ENCODE data around the gene CYFIP1. TPM values are rescaled to one million over a fixed set of nuclear protein-coding genes. Genes with fewer than 3 reads are reported as not detected.

The CYFIP1 gene
- total and polyA plus RNA-seq, 2 of the 13 experiments (the other 11 are each of a cell fraction or from before 2014, with no cell fraction given): 38.1 to 58.3 TPM

DNA sequence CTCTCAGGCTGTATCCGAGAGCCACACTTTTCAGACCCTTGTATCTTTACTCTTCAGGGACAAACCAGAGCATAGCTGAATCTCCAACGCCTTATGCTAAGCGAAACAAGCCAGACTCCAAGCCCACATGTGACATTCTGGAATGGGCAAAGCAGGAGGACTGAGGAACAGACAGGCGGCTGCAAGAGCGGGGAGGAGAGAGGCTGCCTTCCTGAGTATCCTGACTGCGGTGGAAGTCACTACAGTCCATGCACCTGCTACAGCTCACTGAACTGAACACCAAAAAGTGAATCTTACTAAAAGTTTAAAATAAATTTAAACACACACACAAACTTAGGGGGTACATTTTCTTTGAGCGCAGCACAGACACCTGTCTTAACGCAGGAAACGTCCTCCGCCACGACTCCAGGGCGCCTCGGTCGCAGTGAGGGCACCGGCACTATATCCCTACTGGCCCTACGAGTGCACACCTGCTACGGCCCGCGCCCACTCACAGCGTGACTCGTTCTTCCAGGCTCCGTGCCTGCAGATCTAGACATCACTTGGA is 1.4 kb downstream of the CYFIP1 start (continued):
- no peak for TF ChIP-seq ZNF432 (CRISPR knock-in tag; IDR thresholded peaks at IDR 0.05; ENCODE audit: borderline replicate concordance)
- TF ChIP-seq HOXD1 (CRISPR knock-in tag; IDR thresholded peaks at IDR 0.05): no peak
- TF ChIP-seq, protein P1, sequence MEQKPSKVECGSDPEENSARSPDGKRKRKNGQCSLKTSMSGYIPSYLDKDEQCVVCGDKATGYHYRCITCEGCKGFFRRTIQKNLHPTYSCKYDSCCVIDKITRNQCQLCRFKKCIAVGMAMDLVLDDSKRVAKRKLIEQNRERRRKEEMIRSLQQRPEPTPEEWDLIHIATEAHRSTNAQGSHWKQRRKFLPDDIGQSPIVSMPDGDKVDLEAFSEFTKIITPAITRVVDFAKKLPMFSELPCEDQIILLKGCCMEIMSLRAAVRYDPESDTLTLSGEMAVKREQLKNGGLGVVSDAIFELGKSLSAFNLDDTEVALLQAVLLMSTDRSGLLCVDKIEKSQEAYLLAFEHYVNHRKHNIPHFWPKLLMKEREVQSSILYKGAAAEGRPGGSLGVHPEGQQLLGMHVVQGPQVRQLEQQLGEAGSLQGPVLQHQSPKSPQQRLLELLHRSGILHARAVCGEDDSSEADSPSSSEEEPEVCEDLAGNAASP (CRISPR knock-in tag; IDR thresholded peaks at IDR 0.05; ENCODE audit: borderline replicate concordance): no peak
- TF ChIP-seq SYNCRIP (IDR thresholded peaks at IDR 0.05; ENCODE audit: insufficient read depth, low read depth, low read length): no peak
- 0 out of 2 replicates have a peak, but pooled peaks have one; percentile 3 for TF ChIP-seq ZBTB33 (CRISPR knock-in tag; IDR thresholded peaks at IDR 0.05)
- no peak for TF ChIP-seq SP140L (CRISPR knock-in tag; IDR thresholded peaks at IDR 0.05; ENCODE audit: borderline replicate concordance)

DNA sequence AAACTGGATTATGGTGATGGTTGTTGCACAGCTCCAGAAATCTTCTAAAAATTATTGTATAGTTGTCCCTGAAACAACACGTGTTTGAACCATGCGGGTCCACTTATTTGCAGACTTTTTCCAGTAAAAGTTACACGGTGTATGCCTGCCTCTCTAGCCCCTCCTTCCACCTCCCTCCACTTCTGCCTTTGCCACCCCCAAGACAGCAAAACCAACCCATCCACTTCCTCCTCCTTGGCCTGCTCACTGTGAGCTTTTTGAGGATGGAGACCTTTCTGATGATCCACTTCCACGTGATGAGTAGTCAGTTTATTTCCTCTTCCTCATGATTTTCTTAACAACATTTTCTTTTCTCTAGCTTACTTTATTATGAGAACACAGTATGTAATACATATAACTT is 5.4 kb downstream of the CYFIP1 start:
- POLR2A ChIA-PET: no interaction called here
- Histone ChIP-seq H2AFZ (ENCODE audit: low read length) (no peak overlapping the region), H3K36me3 (replicated peaks in 1 of 2; ENCODE audit: control insufficient read depth in 1 of 2, insufficient read depth in 2 of 2, low read length in 2 of 2) (no peaks in the 10 kb centered on the region), H3K4me1 (ENCODE audit: insufficient read depth, low read length) (peaks cover 60% of the 10 kb centered on the region), H3K9ac (ENCODE audit: insufficient read depth, low read depth, low read length) (no peak overlapping the region), H3K4me3 (replicated peaks in 1 of 3; ENCODE audit: insufficient read depth in 1 of 3, low read depth in 2 of 3, low read length in 3 of 3) (no peak overlapping the region), H3K4me2 (ENCODE audit: low read depth, low read length) (no peak overlapping the region), H3K79me2 (ENCODE audit: insufficient read depth, low read length) (peaks cover 81% of the 10 kb centered on the region), H3K27ac (ENCODE audit: extremely low read length, insufficient read depth, low read length) (no peak overlapping the region), H3K27me3 (ENCODE audit: control insufficient read depth in 1 of 2, insufficient read depth in 2 of 2, low read length in 2 of 2) (no peaks in the 10 kb centered on the region; a peak in 1 of 5 replicates), H3K9me3 (ENCODE audit: low read length) (no peaks in the 10 kb centered on the region), H4K20me1 (ENCODE audit: insufficient read depth, low read length) (peaks cover 28% of the 10 kb centered on the region)
- TF ChIP-seq ZNF503 (CRISPR knock-in tag; IDR thresholded peaks at IDR 0.05): no peak
- TF ChIP-seq FOXA3 (CRISPR knock-in tag; IDR thresholded peaks at IDR 0.05): no peak
- TF ChIP-seq PAWR (CRISPR knock-in tag; IDR thresholded peaks at IDR 0.05; ENCODE audit: borderline replicate concordance): no peak
- no peak for TF ChIP-seq TAF15 (IDR thresholded peaks at IDR 0.05; ENCODE audit: low read depth, low read length, poor library complexity, severe bottlenecking)
- no peak for TF ChIP-seq MIER3 (CRISPR knock-in tag; IDR thresholded peaks at IDR 0.05; ENCODE audit: borderline replicate concordance)
- TF ChIP-seq, protein P2, sequence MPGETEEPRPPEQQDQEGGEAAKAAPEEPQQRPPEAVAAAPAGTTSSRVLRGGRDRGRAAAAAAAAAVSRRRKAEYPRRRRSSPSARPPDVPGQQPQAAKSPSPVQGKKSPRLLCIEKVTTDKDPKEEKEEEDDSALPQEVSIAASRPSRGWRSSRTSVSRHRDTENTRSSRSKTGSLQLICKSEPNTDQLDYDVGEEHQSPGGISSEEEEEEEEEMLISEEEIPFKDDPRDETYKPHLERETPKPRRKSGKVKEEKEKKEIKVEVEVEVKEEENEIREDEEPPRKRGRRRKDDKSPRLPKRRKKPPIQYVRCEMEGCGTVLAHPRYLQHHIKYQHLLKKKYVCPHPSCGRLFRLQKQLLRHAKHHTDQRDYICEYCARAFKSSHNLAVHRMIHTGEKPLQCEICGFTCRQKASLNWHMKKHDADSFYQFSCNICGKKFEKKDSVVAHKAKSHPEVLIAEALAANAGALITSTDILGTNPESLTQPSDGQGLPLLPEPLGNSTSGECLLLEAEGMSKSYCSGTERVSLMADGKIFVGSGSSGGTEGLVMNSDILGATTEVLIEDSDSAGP (CRISPR knock-in tag; IDR thresholded peaks at IDR 0.05; ENCODE audit: borderline replicate concordance): no peak
- FAIRE-seq (no peak), ATAC-seq (no peak), DNase-seq (ENCODE audit: low spot score) (no peak)
- BruUV-seq (replicated peaks): no TSS peak
- WGBS (ENCODE audit: low lambda C conversion rate): 93% methylated on average over 4 of the region's 4 CpGs
- in situ Hi-C loops (cut with HindIII; ENCODE audit: extremely low pct_ligation_motif_present, low pct_unique_long_range_greater_than_20kb) (no loop called here), intact Hi-C loops (cut with micrococcal nuclease; ENCODE audit: unreplicated experiment) (loop anchor here (10.0 kb wide), 1 partner anchor 140 kb away; the partner anchor contains the start of gene NIPA2)
- CTCF ChIA-PET (ENCODE audit: low intra/inter-chr PET ratio, low total read pairs): no interaction called here
